K562 (cell line): ENCODE data around the gene ATP6V1G2.

Source experiments
- ATF1 ChIP-seq, 2 experiments: fragments of 450-650 bp in 1 of 2; IDR thresholded peaks; 2 replicates each; pipeline ENCODE4 v1.6.1; 2016; ENCODE audit warnings: missing compliant biosample characterization in 1 of 2, missing genetic modification characterization in 1 of 2
- EZH2 ChIP-seq: IDR thresholded peaks from 2 replicates; pipeline ENCODE4 v1.6.1; 2012; ENCODE audit warnings: low read depth, mild to moderate bottlenecking, inconsistent platforms, low read length, borderline replicate concordance
- FOXJ2 ChIP-seq: fragments of 200-800 bp; sonication (Bioruptor generic); IDR thresholded peaks from 2 replicates; pipeline ENCODE4 v1.6.1; 2016; ENCODE audit warnings: missing genetic modification characterization, missing compliant biosample characterization
- HIVEP1 ChIP-seq: fragments of 250-450 bp; sonication (Bioruptor Pico); IDR thresholded peaks from 2 replicates; pipeline ENCODE4 v1.4.0; 2020; ENCODE audit warnings: mild to moderate bottlenecking
- ILK ChIP-seq: fragments of 450-650 bp; IDR thresholded peaks from 2 replicates; pipeline ENCODE4 v1.6.1; 2016; ENCODE audit warnings: missing genetic modification characterization, low read depth, mild to moderate bottlenecking, missing compliant biosample characterization, moderate library complexity, borderline replicate concordance
- MAX ChIP-seq: sonication (generic); formaldehyde crosslinking; IDR thresholded peaks from 2 replicates; pipeline ENCODE4 v1.9.0; 2022; ENCODE audit warnings: mild to moderate bottlenecking, missing genetic modification reagents
- MTA3 ChIP-seq: fragments of 450-650 bp; formaldehyde crosslinking; IDR thresholded peaks from 2 replicates; pipeline ENCODE4 v1.6.1; 2017; ENCODE audit warnings: mild to moderate bottlenecking, borderline replicate concordance
- NRF1 ChIP-seq, 2 experiments: fragments of 450-650 bp; IDR thresholded peaks in 1 of 2; conservative IDR thresholded peaks in 1 of 2; 2 replicates each; pipeline ENCODE4 v1.6.1; 2014; ENCODE audit warnings: mild to moderate bottlenecking in 2 of 2
- RBM14 ChIP-seq: fragments of 200-400 bp; formaldehyde crosslinking; IDR thresholded peaks from 2 replicates; pipeline ENCODE4 v1.6.1; 2018; ENCODE audit warnings: low read depth, mild to moderate bottlenecking, low read length, moderate library complexity, borderline replicate concordance; ENCODE audit not compliant: insufficient read depth
- TEAD2 ChIP-seq: fragments of 450-650 bp; IDR thresholded peaks from 2 replicates; pipeline ENCODE4 v1.6.1; 2016; ENCODE audit warnings: missing genetic modification characterization, control low read depth, missing compliant biosample characterization
- ZNF224 ChIP-seq: sonication (generic); formaldehyde crosslinking; IDR thresholded peaks from 2 replicates; pipeline ENCODE4 v1.8.0; 2022; ENCODE audit warnings: mild to moderate bottlenecking, missing genetic modification reagents
- ZNF239 ChIP-seq: fragments of 250-450 bp; sonication (Bioruptor Pico); IDR thresholded peaks from 2 replicates; pipeline ENCODE4 v1.4.0; 2020; ENCODE audit warnings: mild to moderate bottlenecking
- ZNF253 ChIP-seq: fragments of 250-450 bp; sonication (Bioruptor Pico); conservative IDR thresholded peaks from 2 replicates; pipeline ENCODE4 v1.6.1; 2021; ENCODE audit warnings: mild to moderate bottlenecking
- ZNF740 ChIP-seq, 3 experiments: fragments of 200-800 bp in 1 of 3; sonication (Bioruptor generic) in 1 of 3; sonication (generic) in 1 of 3; formaldehyde crosslinking in 1 of 3; IDR thresholded peaks; 2 replicates each; pipeline versions ENCODE4 v1.6.1 to v1.8.0; 2016 to 2022; ENCODE audit warnings: mild to moderate bottlenecking in 2 of 3, missing compliant biosample characterization in 2 of 3, missing genetic modification characterization in 2 of 3, missing genetic modification reagents in 1 of 3

GRCh38 chr6:31579546-31580437 is 33.4 kb upstream of the ATP6V1G2 start:
- TF ChIP-seq MTA3 (no peak), ILK (tag) (no peak), ZNF239 (no peak), ZNF740 (CRISPR knock-in tag; IDR thresholded peaks at IDR 0.05) (no peak), ZNF740 (tag; IDR thresholded peaks at IDR 0.05) (no peak), EZH2 (no peak), ATF1 (CRISPR knock-in tag; IDR thresholded peaks at IDR 0.05) (no peak), ATF1 (tag; IDR thresholded peaks at IDR 0.05) (no peak), RBM14 (no peak), FOXJ2 (no peak), TEAD2 (tag) (no peak), ZNF224 (CRISPR knock-in tag) (no peak), NRF1 (conservative IDR thresholded peaks at IDR 0.05 in 1 of 2, IDR thresholded peaks at IDR 0.05 in 1 of 2) (no peak), ZNF253 (no peak), MAX (no peak), HIVEP1 (CRISPR knock-in tag) (no peak)
